A204.1 (cell line): ENCODE data around the gene EAF2.
"Not testable (repeated sequence)": the region's sequence is repeated elsewhere in the genome, so short reads cannot be mapped to it uniquely, and the experiment has no call there.

Experiments
- FAIRE-seq: peaks from 2 replicates; lab custom pipeline; 2012; peaks lifted over from hg19 to GRCh38; lab: Jason Lieb, UNC

EAF2 gene

GRCh38 chr3:121863247-121863646 is 28.2 kb downstream of the EAF2 start:
- not testable (repeated sequence) for FAIRE-seq

- no peak for FAIRE-seq
Measured at GRCh38 chr3:121863801-121864200, 28.8 kb downstream of the EAF2 start.

DNA sequence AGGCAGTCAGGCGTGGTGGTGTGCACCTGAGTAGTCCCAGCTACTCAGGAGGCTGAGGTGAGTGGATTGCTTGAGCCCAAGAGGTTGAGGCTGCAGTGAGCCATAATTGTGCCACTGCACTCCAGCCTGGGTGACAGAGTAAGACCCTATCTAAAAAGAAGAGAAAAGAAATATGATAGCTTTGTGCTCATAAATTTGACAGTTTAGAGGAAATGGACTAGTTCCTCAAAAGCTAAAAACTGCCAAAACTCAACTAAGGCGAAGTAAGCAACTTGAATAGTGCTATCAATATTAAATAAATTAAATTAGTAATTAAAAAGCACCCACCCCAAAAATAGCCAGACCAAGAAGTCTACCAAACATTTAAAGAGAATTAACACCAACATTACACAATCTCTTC is 34.7 kb downstream of the EAF2 start:
- no peak for FAIRE-seq

GRCh38 chr3:121870717-121871116 is 35.7 kb downstream of the EAF2 start:
- FAIRE-seq: no peak

DNA sequence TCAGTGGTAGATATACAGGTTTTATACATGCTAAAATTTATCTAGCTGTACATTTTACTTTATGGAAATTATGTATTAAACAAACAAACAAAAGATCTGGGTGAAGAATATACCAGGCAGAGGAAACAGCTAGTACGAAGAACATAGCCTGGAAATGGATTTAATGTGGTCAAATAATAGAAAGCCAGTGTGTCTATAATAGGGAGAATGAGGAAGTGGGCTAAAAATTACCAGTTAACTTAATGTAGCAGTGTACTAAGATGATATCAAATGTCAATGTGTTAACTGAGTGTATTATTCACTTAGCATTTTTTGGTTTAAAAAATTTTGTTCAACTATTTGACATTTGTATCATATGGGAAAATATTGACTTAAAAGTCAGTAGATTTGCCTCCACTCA is 36.4 kb downstream of the EAF2 start:
- FAIRE-seq: no peak

- no peak for FAIRE-seq
Measured at GRCh38 chr3:121878411-121878810, 43.4 kb downstream of the EAF2 start.

DNA sequence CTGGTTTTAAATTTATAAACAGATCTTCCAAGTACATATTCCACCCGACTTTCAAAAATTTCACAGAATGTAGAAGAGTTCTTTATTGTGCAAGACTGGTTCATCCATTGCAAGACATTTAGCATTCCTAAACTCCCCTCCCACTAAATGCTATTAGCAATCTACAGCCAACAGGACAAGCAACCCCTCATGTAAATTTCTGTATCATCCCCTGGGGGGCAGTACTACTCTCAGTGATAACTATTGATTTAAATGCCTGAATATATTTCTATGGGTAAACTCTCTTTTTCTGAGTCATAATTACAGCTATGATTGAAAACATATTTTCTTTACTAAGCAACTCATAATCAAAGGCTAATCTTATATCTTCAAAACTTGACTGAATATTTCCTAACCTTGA is 48.5 kb downstream of the EAF2 start:
- no peak for FAIRE-seq

DNA sequence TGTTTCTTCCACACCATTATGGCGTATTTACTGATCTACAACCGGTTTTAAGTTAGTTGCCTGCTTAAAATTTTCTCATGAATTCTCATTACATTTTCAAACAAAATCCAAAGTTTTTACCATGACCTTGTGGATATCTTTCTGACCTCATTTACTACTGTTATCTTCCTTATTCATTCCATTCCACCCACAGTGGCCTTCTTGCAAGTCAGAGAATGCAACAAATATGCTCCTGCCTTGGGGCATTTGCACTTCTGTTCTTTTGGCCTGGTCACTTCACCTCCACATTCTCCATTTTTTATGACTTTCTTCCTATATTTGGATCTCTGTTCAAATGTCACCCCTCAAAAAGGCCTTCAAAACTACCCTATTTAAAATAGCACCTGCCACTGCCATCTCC is 50.4 kb downstream of the EAF2 start:
- FAIRE-seq: no peak

DNA sequence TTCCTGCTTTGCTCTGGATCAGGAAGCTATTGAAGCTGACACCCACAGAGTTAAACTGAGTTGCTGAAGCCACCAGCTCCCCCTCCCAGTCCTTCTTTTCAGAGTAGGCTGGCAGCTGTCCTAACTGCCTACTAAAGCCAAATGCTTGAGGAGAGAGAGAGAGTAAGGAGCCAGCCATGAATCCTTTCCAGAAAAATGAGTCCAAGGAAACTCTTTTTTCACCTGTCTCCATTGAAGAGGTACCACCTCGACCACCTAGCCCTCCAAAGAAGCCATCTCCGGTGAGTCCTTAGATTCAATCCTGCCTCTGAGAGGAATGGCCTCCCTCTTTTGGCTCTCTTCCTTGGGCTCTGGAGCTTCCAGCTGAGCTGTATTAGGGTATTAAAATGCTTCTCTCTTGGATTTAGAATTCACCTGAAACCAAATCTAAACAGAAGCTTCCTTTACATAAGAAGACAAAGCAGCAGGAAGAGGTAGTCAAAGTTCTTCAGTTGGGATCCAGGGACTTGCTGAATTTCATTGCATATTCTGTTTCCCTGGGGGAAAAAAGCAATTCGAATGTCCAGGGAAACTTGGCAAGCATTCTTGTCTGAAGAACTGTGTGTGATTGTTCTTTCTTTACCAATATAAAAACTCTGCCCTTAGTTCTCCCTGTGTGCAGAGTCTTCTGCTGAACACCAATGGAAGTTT is 59.4 kb downstream of the EAF2 start, which contains the start of gene SLC15A2:
TSS of gene SLC15A2 (plus strand) at position 101 of the 690 bp plus-strand sequence. CDS start at position 177, 76 bp downstream.
- FAIRE-seq: no peak

- FAIRE-seq: no peak
Measured at GRCh38 chr3:121895121-121895520, 60.1 kb downstream of the EAF2 start.

DNA sequence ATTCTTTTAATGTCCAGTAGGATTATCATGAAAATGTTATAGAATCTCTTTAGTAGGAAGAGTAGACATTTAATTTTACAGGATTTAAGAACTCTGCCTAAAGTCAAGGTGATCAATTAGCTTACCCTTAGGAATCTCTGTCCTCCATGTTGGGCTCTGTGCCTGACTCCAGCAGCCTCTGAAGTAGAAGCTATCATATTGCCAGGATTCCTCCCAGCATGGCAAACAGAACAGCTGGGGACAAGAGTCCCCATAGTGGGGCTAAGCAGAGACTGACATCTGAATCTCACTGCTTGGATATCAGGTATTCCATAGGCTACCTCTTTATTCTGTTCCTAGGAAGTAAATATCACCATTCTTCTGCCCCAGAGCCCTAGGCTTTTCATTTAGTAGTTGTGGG is 60.7 kb downstream of the EAF2 start:
- FAIRE-seq: no peak

GRCh38 chr3:121896823-121897222 is 61.8 kb downstream of the EAF2 start:
- FAIRE-seq: no peak

- FAIRE-seq: no peak
Measured at GRCh38 chr3:121897296-121897695, 62.3 kb downstream of the EAF2 start.

GRCh38 chr3:121913305-121913990 is 78.4 kb downstream of the EAF2 start:
- FAIRE-seq: no peak

DNA sequence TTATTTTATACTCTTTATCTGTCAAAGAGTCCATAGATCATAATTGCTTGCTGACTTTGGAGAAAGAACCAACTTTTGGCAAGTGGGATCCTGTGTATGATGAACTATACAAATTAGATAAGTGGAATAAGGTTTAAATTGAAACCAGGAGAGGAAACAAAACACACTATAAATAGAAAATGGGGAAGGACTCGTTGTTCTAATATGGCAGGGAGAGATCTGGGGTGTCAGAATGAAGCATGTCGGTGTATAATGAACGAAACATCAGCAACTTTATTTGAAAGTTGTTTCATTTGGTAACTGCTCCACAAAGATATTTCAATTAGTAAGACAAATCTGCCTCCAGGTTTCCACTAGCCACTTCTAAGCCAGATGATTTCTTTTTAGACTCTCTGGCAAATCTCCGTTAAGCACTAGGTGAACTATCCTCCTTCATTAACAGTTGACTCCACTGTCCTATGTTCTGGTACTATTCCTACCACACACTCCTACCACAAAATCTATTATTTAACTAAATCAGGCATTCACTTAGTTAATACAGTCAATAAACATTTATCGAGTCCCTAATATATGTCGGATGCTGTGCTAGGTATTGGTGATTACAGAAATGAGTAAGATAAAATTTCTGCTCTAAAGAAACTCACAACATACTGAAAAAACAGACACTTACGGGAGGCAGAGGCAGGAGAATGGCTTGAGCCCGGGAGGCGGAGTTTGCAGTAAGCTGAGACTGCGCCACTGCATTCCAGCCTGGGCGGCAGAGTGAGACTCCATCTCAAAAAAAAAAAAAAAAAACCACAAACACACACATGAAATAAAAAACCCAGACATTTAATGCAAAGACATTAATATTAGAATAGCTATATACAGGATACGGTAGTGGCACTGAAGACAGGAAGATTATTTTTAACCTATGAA is 79.3 kb downstream of the EAF2 start:
- no peak for FAIRE-seq

GRCh38 chr3:121916189-121916588 is 81.2 kb downstream of the EAF2 start:
- FAIRE-seq: no peak

DNA sequence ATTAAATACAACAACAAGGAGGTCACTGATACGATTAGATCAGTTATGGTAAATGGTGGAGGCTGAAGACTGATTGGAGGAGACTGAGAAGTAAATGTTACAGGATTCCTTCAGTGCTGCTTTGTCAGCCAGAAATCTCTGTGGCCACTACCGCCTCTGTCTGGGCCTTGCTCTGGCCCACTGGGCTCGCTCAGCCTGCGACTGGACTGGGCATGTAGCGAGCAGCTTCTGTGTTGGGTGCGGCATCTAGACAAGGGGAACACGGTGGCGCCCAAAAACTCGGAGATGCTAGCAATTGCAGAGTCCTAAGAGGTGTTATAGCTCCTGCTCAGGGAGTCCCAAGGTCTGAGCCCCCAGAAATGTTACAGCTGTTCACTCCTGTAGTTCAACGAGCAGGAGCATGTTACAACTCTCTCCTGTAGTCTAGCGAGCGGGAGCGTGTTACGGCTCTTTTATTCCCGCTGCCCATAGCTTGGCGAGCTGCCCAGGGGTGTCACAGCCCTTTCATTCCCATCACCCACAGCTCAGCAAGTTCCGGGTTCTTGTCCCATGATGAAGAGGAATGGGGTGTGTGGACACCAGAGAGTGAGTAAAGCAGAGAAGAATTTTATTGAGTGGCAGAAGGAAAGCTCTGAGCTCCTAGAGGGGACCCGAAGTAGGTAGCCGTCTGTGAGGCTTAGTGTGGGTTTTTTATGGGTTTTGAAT is 83.9 kb downstream of the EAF2 start:
- FAIRE-seq: no peak

GRCh38 chr3:121924734-121925133 is 89.7 kb downstream of the EAF2 start:
- FAIRE-seq: no peak

GRCh38 chr3:121926380-121926779 is 91.4 kb downstream of the EAF2 start:
- no peak for FAIRE-seq
